ENCODE results near the gene HSD3B2. TPM values are rescaled to one million over a fixed set of nuclear protein-coding genes. Genes with fewer than 3 reads are reported as not detected.
"Not testable (repeated sequence)": the region's sequence is repeated elsewhere in the genome, so short reads cannot be mapped to it uniquely, and the experiment has no call there.

The HSD3B2 gene
- total and polyA plus RNA-seq, 8 donors: 0.10 to 9.9 (median 1.4) TPM; not detected in 3

- 10 to 44% (median 26%) methylated on average over 4 of the region's 4 CpGs for WGBS, 5 donors
- intact Hi-C loops (cut with DNase I; ENCODE audit: low total_unique reads): no loop called here
- Histone ChIP-seq H3K27me3 (no peaks in the 10 kb centered on the region), H3K9me3 (no peaks in the 10 kb centered on the region), H3K36me3 (no peaks in the 10 kb centered on the region), H3K4me3 (no peak overlapping the region), H3K27ac (no peak overlapping the region), H3K4me1 (peaks cover 0 to 5% (median 0%) of the 10 kb centered on the region in 4 donors)
- DNase-seq: peak in 1 of 2 donors; percentile 12
- TF ChIP-seq CTCF (IDR thresholded peaks at IDR 0.05) (no peak), POLR2AphosphoS5 (IDR thresholded peaks at IDR 0.05) (no peak)
These were observed 40.6 kb upstream of the HSD3B2 start for GRCh38 chr1:119374208-119374874.

GRCh38 chr1:119375366-119375765, 39.6 kb upstream of the HSD3B2 start:
- TF ChIP-seq EP300 (IDR thresholded peaks at IDR 0.05): no peak
- TF ChIP-seq CTCF (IDR thresholded peaks at IDR 0.05): no peak
- TF ChIP-seq POLR2A (IDR thresholded peaks at IDR 0.05): no peak
- no peak for TF ChIP-seq POLR2AphosphoS5 (IDR thresholded peaks at IDR 0.05)
- 88 to 91% (median 91%) methylated on average over 1 of the region's 1 CpG for WGBS, 5 donors
- Histone ChIP-seq H3K36me3 (no peaks in the 10 kb centered on the region), H3K27ac (no peak overlapping the region), H3K4me1 (peaks cover 0 to 5% (median 0%) of the 10 kb centered on the region in 4 donors), H3K9me3 (no peaks in the 10 kb centered on the region), H3K4me3 (no peak overlapping the region), H3K27me3 (no peaks in the 10 kb centered on the region)
- DNase-seq: no peak
- intact Hi-C loops (cut with DNase I; ENCODE audit: low total_unique reads): no loop called here

- H3K4me1 ChIP-seq: peaks cover 0 to 5% (median 0%) of the 10 kb centered on the region in 4 donors
- intact Hi-C loops (cut with DNase I; ENCODE audit: low total_unique reads): no loop called here
- WGBS, 5 donors: 76 to 91% (median 83%) methylated on average over 1 of the region's 1 CpG
- H3K4me3 ChIP-seq: no peak overlapping the region
- H3K9me3 ChIP-seq: no peaks in the 10 kb centered on the region
- no peak overlapping the region for H3K27ac ChIP-seq
- no peak for DNase-seq
- H3K36me3 ChIP-seq: no peaks in the 10 kb centered on the region
- H3K27me3 ChIP-seq: no peaks in the 10 kb centered on the region
- no peak for TF ChIP-seq POLR2AphosphoS5 (IDR thresholded peaks at IDR 0.05)
- no peak for TF ChIP-seq POLR2A (IDR thresholded peaks at IDR 0.05)
- no peak for TF ChIP-seq EP300 (IDR thresholded peaks at IDR 0.05)
- TF ChIP-seq CTCF (IDR thresholded peaks at IDR 0.05): no peak
These were observed 38.4 kb upstream of the HSD3B2 start for GRCh38 chr1:119376594-119376993.

DNA sequence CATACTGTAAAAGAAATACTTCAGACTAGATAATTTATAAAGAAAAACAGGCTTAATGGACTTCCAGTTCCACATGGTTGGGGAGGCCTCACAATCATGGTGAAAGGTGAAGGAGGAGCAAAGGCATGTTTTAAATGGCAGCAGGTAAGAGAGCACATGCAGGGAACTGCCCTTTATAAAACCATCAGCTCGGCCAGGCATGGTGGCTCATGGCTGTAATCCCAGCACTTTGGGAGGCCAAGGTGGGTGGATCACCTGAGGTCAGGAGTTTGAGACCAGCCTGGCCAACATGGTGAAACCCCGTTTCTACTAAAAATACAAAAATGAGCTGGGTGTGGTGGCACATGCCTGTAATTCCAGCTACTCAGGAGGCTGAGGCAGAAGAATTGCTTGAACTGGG, 37.4 kb upstream of the HSD3B2 start:
- DNase-seq; H3K9me3 ChIP-seq; intact Hi-C loops (cut with DNase I; ENCODE audit: low total_unique reads); H3K4me1 ChIP-seq; H3K27ac ChIP-seq; H3K36me3 ChIP-seq; H3K4me3 ChIP-seq; H3K27me3 ChIP-seq: not testable (repeated sequence)
- 82 to 93% (median 88%) methylated on average over 2 of the region's 2 CpGs for WGBS, 5 donors

DNA sequence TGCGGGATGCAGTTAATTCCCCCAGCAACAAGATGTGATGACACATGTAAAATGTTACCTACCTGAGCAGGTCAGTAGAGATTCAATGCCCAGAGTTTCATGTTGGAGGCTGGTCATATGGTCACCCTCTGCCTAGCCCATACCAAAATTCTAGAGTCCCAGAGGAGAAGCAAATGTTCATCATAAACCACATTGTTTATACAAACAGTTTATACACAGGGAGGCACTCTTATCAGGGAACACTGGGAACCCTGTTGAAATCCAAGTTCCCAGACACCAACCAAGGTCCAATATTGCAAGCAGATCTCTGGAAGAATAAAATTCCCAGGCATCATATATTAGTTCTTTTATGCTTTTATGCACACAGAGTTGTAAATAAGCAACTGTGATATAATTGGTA, 35.8 kb upstream of the HSD3B2 start:
- H3K36me3 ChIP-seq: no peaks in the 10 kb centered on the region
- intact Hi-C loops (cut with DNase I; ENCODE audit: low total_unique reads): no loop called here
- H3K9me3 ChIP-seq: no peaks in the 10 kb centered on the region
- H3K27me3 ChIP-seq: no peaks in the 10 kb centered on the region
- no peak overlapping the region for H3K27ac ChIP-seq
- H3K4me1 ChIP-seq: peaks cover 0 to 2% (median 0%) of the 10 kb centered on the region in 4 donors
- WGBS, 5 donors: 81 to 100% (median 93%) methylated on average over 1 of the region's 1 CpG
- no peak for TF ChIP-seq POLR2A (IDR thresholded peaks at IDR 0.05)
- no peak for TF ChIP-seq CTCF (IDR thresholded peaks at IDR 0.05)
- TF ChIP-seq EP300 (IDR thresholded peaks at IDR 0.05): no peak
- TF ChIP-seq POLR2AphosphoS5 (IDR thresholded peaks at IDR 0.05): no peak
- no peak overlapping the region for H3K4me3 ChIP-seq
- DNase-seq: no peak

All from stomach (tissue), 9 donors.